WTC11 (cell line): ENCODE results near the gene CTNNA3.

Source experiments
- NR2C2 ChIP-seq: sonication (generic); formaldehyde crosslinking; IDR thresholded peaks from 2 replicates; pipeline ENCODE4 v1.8.0; 2022; ENCODE audit warnings: mild to moderate bottlenecking, missing genetic modification reagents
- RORB ChIP-seq: fragments of 250-450 bp; sonication (Bioruptor Pico); IDR thresholded peaks from 2 replicates; pipeline ENCODE4 v1.9.0; 2021; ENCODE audit warnings: mild to moderate bottlenecking

DNA sequence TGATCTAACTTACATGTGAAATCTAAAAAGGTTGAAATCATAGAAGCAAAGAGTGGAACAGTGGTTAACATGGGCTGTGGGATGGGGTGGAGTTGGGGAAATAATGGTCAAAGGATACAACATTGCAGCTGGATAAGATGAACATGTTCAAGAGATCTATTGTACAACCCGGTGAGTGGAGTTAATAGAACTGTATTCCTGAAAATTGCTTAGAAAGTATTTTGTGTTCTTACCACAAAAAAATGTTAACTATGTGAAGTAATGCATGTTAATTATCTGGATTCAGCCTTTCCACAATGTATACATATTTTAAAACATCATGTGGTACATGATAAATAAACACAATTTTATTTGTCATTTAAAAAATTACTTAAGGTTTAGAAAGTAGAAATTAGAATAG lies 1041.1 kb downstream of the CTNNA3 start:
- TF ChIP-seq NR2C2 (no peak), RORB (CRISPR knock-in tag) (no peak)
